Stimulated activated CD8-positive, alpha-beta memory T cell treated with anti-CD3 and anti-CD28 coated beads, Interleukin-7, amount 100 ng/mL, for 4 hours (primary cell): ENCODE results near the gene MACROD1.

ENCODE experiments used
- DNase-seq, 2 donors: peaks; one replicate each; pipeline ENCODE4 v3.0.0-alpha.2; 2020; ENCODE audit warnings: low read depth in 2 of 2

MACROD1 gene

GRCh38 chr11:64113462-64113780, 52.5 kb downstream of the MACROD1 start:
- no peak for DNase-seq

GRCh38 chr11:64112771-64113461, 53.0 kb downstream of the MACROD1 start:
- no peak for DNase-seq

- no peak for DNase-seq
Observed at GRCh38 chr11:64110465-64111375, 55.2 kb downstream of the MACROD1 start.

- no peak for DNase-seq
Observed at GRCh38 chr11:64109332-64109731, 56.6 kb downstream of the MACROD1 start.

GRCh38 chr11:64107303-64107702, 58.6 kb downstream of the MACROD1 start:
- DNase-seq = no peak

- no peak for DNase-seq
Observed at GRCh38 chr11:64104632-64105031, 61.3 kb downstream of the MACROD1 start.

GRCh38 chr11:64103277-64103985, 62.5 kb downstream of the MACROD1 start:
- DNase-seq = no peak

GRCh38 chr11:64102005-64102738, 63.7 kb downstream of the MACROD1 start:
- no peak for DNase-seq

GRCh38 chr11:64101461-64101860, 64.5 kb downstream of the MACROD1 start:
- DNase-seq = no peak

GRCh38 chr11:64100782-64101353, 65.0 kb downstream of the MACROD1 start:
- DNase-seq = no peak

GRCh38 chr11:64100360-64100759, 65.6 kb downstream of the MACROD1 start:
- DNase-seq = no peak

- no peak for DNase-seq
Observed at GRCh38 chr11:64099436-64099835, 66.5 kb downstream of the MACROD1 start.

GRCh38 chr11:64098318-64098831, 67.5 kb downstream of the MACROD1 start:
- DNase-seq = no peak

GRCh38 chr11:64097468-64098317, 68.2 kb downstream of the MACROD1 start:
- DNase-seq = no peak

- DNase-seq = no peak
Observed at GRCh38 chr11:64096835-64097234, 69.1 kb downstream of the MACROD1 start.

GRCh38 chr11:64095949-64096348, 70.0 kb downstream of the MACROD1 start:
- DNase-seq = no peak

- DNase-seq = no peak
Observed at GRCh38 chr11:64095273-64095817, 70.6 kb downstream of the MACROD1 start.

- DNase-seq = no peak
Observed at GRCh38 chr11:64094463-64095260, 71.3 kb downstream of the MACROD1 start.
